ENCODE data around the gene C7orf57. TPM values are rescaled to one million over a fixed set of nuclear protein-coding genes. Genes with fewer than 3 reads are reported as not detected.
A peak's percentile ranks its signal among the peaks of the same experiment; 100 is the strongest.

Gene C7orf57
- total RNA-seq, 8 experiments from 2014 or later, result 0.22 to 9.1 (median 0.42) TPM; not detected in 4

DNA sequence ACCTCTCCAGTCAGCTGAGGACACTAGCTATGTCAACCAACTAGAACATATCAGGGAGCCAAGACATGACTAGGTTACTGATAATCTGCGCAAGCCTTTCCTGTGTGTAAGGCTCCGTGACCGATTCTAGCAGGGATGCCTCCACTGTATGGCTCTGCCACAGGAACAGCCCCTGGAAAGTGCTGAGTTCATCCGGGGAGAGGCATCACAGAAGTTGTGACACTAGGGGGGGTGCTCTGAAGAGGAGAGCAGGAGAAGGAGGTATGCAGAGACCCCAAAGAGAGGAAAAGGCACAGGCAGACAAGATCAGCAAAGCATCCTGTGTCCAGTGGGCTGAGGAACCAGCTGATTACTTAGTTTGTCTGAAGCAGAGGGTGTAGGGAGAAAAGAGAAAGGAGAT is 67.2 kb downstream of the C7orf57 start:
- Histone ChIP-seq H3K4me1 (replicated peaks in 1 of 2) (no peaks in the 10 kb centered on the region), H3K4me3 (no peak overlapping the region), H3K27ac (no peak overlapping the region)
- WGBS, 10 experiments, result 88 to 100% (median 94%) methylated on average over 3 to 4 of the region's 4 CpGs; no CpG with 5 or more reads in 4 of the 10 experiments
- ATAC-seq (replicated peaks in 6 of 8), result no peak
- in situ Hi-C loops (cut with MboI; ENCODE audit: low pct_unique_long_range_greater_than_20kb in 2 of 9, low sequenced_read_pairs in 9 of 9, unreplicated experiment in 9 of 9), result loop anchor here in 2 of 9 experiments (25.0 kb wide), 2 partner anchors 115 to 165 kb away; partner anchors contain the start of genes HUS1 (in 1 of the 2) and PKD1L1 (in 1 of the 2)

DNA sequence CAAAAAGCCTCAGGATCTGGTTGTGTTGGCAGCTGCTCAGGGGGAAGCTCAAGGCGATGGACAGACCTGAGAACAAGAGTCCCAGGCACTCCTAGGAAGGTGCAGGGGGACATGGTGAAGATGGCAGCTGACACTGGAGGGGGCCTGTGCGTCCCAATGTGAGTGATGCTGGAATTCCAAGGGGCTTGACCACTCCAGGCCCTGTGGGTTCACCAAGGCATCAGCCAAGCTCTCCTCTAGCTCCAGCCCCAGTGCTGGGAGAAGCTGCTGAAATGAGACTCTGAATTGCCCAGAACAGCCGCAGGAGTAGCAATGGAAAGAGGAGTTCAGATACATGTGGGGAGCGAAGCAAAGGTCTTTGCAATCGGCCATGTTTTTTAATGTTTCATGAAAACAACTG is 69.7 kb downstream of the C7orf57 start:
- WGBS, 10 experiments, result 83 to 100% (median 100%) methylated on average over 1 to 4 of the region's 5 CpGs; no CpG with 5 or more reads in 5 of the 10 experiments
- in situ Hi-C loops (cut with MboI; ENCODE audit: low pct_unique_long_range_greater_than_20kb in 2 of 9, low sequenced_read_pairs in 9 of 9, unreplicated experiment in 9 of 9), result loop anchor here in 2 of 9 experiments (25.0 kb wide), 2 partner anchors 118 to 168 kb away; partner anchors contain the start of genes HUS1 (in 1 of the 2) and PKD1L1 (in 1 of the 2)

DNA sequence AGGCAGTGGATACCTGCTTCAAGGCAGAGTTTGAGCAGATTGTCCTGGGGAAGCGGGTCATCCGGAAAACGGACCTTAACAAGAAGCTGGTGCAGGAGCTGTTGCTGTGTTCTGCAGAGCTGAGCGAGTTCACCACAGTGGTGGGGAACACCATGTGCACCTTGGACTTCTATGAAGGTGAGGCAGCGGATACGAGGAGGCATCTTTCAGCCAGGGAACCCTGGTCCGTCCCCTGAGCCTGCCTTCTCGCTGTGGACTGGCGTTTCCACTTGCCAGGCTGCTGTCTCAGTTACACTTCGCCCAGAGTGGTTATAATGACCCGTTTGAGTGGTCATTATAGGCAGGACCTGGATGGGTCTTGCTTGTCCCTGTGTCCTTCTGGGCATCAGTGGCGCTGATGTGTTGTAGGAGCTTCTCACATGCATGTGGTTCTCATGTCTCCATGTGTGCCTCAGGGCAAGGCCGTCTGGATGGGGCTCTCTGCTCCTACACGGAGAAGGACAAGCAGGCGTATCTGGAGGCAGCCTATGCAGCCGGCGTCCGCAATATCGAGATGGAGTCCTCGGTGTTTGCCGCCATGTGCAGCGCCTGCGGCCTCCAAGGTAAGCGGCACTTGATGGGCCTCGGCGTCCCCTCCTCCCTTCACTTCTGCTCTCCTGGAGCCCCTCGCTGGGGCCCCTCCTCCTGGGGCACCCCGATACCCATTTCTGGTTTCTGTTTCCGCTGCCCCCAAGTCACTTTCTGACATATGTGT is 71.7 kb downstream of the C7orf57 start:
- no peak overlapping the region for H3K27ac ChIP-seq
- in situ Hi-C loops (cut with MboI; ENCODE audit: low pct_unique_long_range_greater_than_20kb in 2 of 9, low sequenced_read_pairs in 9 of 9, unreplicated experiment in 9 of 9), result loop anchor here in 2 of 9 experiments (25.0 kb wide), 2 partner anchors 120 to 170 kb away; partner anchors contain the start of genes HUS1 (in 1 of the 2) and PKD1L1 (in 1 of the 2)
- no peak overlapping the region for H3K4me3 ChIP-seq
- WGBS, 10 experiments, result 83 to 100% (median 94%) methylated on average over 1 to 20 of the region's 29 CpGs; no CpG with 5 or more reads in 2 of the 10 experiments
- ATAC-seq (replicated peaks in 6 of 8), result no peak
- no peaks in the 10 kb centered on the region for H3K4me1 ChIP-seq (replicated peaks in 1 of 2)

More for the DNA sequence above, 69.7 kb downstream of the C7orf57 start:
- no peak overlapping the region for H3K4me3 ChIP-seq
- no peaks in the 10 kb centered on the region for H3K4me1 ChIP-seq (replicated peaks in 1 of 2)
- ATAC-seq (replicated peaks in 6 of 8), result no peak
- no peak overlapping the region for H3K27ac ChIP-seq

DNA sequence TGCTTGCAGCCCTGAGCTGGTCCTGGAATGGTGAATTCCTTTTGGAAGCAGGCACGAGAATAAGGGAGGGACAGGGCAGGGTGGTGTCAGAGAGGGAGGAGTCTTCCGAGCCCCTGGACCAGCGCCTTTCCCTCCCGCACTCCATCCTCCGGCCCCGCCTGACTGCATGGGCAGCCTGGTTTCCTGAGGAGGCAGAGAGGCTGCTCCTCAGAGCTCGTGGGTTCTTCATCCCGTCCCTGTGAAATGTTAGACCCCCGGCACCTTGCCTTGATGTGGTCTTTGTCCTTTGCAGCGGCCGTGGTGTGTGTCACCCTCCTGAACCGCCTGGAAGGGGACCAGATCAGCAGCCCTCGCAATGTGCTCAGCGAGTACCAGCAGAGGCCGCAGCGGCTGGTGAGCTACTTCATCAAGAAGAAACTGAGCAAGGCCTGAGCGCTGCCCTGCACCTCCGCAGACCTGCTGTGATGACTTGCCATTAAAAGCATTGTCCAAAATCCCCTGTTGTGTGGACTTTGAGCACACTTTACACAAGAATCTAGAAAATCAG is 72.7 kb downstream of the C7orf57 start:
- 76 to 100% (median 94%) methylated on average over 1 to 10 of the region's 18 CpGs; no CpG with 5 or more reads in 4 of the 10 experiments for WGBS, 10 experiments
- no peaks in the 10 kb centered on the region for H3K4me1 ChIP-seq (replicated peaks in 1 of 2)
- ATAC-seq (replicated peaks in 6 of 8), result no peak
- no peak overlapping the region for H3K4me3 ChIP-seq
- no peak overlapping the region for H3K27ac ChIP-seq
- in situ Hi-C loops (cut with MboI; ENCODE audit: low pct_unique_long_range_greater_than_20kb in 2 of 9, low sequenced_read_pairs in 9 of 9, unreplicated experiment in 9 of 9), result loop anchor here in 2 of 9 experiments (25.0 kb wide), 2 partner anchors 121 to 171 kb away; partner anchors contain the start of genes HUS1 (in 1 of the 2) and PKD1L1 (in 1 of the 2)

DNA sequence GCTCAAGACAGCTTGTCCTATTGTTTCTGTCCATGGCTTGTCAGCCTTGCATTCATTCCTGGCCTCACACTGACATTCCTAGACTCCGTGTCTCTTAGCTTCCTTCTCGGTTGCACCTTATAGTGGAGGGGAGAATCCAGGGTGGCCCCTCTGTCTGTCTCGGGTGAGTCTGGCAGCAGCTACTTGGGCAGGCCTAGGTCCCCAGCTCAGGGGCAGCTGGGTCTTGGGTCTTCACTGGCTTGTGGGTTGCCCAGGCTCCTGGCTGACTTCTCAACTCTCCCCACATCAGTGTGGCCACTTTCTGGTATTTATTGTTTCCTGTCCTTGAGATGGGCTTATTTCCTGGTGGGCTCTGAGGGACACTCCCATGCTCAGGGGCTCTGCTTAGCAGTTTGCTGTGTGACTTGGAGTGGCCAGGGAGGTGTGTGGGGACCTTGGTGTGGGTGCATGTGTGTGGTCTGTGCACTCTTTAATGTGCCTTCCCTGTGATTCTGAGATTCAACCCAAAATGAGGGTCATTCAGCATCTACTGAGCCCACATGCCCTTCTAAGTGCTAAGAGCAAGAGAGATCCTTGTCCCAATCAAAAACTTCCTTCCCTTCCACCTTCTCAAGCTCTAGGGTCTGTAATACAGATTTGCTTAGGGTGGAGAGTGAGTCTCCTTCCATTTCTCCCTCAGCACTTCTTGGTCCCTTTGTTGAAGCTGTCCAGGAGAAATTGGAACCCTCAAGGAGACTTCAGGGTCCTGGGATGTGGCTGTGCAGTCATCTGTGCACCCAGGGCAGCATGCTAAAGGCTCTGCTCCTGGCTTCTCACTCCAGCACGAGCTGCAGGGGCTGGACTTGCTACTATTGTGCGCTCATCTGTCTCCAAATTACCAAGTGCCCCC is 73.9 kb downstream of the C7orf57 start:
- H3K4me3 ChIP-seq, result no peak overlapping the region
- no peak overlapping the region for H3K27ac ChIP-seq
- no peaks in the 10 kb centered on the region for H3K4me1 ChIP-seq (replicated peaks in 1 of 2)
- in situ Hi-C loops (cut with MboI; ENCODE audit: low pct_unique_long_range_greater_than_20kb in 2 of 9, low sequenced_read_pairs in 9 of 9, unreplicated experiment in 9 of 9), result loop anchor here in 2 of 9 experiments (25.0 kb wide), 2 partner anchors 122 to 172 kb away; partner anchors contain the start of genes HUS1 (in 1 of the 2) and PKD1L1 (in 1 of the 2)
- WGBS, 10 experiments, result 70 to 100% (median 88%) methylated on average over 2 to 4 of the region's 5 CpGs; no CpG with 5 or more reads in 4 of the 10 experiments
- peak in 1 of 8 experiments; percentile 4 for ATAC-seq (replicated peaks in 6 of 8)

DNA sequence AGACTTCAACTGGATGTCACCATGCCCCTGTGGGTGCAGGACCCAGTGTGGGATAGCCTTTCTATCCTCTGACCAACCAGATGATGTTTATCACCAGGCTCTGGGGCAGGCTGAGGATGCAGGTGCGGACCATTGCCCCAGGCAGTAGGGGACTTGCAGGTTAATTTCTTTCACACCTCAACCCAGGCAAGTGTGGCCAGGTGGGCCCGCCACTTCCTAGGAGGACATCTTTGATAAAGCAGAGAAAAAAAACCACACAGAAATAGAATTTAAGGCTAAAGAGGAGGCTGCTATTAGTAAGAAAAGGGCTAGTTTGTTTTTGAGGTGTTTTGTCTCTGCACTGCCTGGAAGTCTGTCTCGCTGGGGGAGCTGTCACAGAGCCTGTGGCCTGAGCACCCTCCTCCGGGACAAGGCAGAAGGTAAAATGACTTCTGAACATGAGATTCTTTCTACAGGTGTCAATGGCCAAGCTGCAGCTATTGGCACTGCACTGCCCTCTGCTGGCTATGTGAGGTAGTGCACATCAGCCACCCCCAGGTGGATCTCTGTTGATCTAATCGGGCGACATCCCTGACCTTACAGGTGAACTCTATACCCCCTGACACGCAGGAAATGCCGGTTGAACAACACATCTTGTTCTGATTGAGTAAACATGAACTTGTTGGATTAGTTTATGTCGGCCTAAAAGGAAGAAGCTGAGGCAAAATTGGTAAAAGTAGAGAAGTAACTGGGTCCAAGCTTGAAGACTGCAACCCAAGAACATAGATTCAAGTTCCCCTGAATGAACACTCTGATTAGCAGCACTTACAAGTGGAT is 74.7 kb downstream of the C7orf57 start:
- ATAC-seq (replicated peaks in 6 of 8), result peak; percentile 12 to 75 (median 56)
- in situ Hi-C loops (cut with MboI; ENCODE audit: low pct_unique_long_range_greater_than_20kb in 2 of 9, low sequenced_read_pairs in 9 of 9, unreplicated experiment in 9 of 9), result loop anchor here in 2 of 9 experiments (25.0 kb wide), 2 partner anchors 123 to 173 kb away; partner anchors contain the start of genes HUS1 (in 1 of the 2) and PKD1L1 (in 1 of the 2)
- 4 to 43% (median 25%) methylated on average over 1 to 8 of the region's 9 CpGs; no CpG with 5 or more reads in 1 of the 10 experiments for WGBS, 10 experiments

DNA sequence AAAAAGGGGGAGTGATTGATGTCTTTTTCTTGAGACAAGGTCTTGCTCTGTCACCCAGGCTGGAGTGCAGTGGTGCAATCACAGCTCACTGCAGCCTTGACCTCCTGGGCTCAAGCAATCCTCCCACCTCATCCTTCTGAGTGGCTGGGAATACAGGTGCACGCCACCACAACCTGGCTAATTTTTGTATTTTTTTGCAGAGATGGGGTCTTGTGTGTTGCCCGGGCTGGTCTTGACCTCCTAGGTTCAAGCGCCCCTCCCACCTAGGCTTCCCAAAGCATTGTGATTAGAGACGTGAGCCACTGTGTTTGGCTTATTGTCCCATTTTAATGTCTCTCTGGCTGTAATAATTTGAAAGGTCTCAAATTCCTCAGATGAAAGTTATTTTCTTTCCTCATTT is 75.5 kb downstream of the C7orf57 start:
- in situ Hi-C loops (cut with MboI; ENCODE audit: low pct_unique_long_range_greater_than_20kb in 2 of 9, low sequenced_read_pairs in 9 of 9, unreplicated experiment in 9 of 9), result loop anchor here in 2 of 9 experiments (25.0 kb wide), 2 partner anchors 124 to 174 kb away; partner anchors contain the start of genes HUS1 (in 1 of the 2) and PKD1L1 (in 1 of the 2)
- H3K27ac ChIP-seq, result no peak overlapping the region
- no peaks in the 10 kb centered on the region for H3K4me1 ChIP-seq (replicated peaks in 1 of 2)
- WGBS, 10 experiments, result 40 to 100% (median 60%) methylated on average over 1 to 3 of the region's 4 CpGs; no CpG with 5 or more reads in 3 of the 10 experiments
- no peak overlapping the region for H3K4me3 ChIP-seq
- peak in 2 of 8 experiments; percentile 18 to 20 for ATAC-seq (replicated peaks in 6 of 8)

More for the DNA sequence above, 74.7 kb downstream of the C7orf57 start:
- H3K4me1 ChIP-seq (replicated peaks in 1 of 2), result no peaks in the 10 kb centered on the region
- no peak overlapping the region for H3K4me3 ChIP-seq
- no peak overlapping the region for H3K27ac ChIP-seq

Other genes starting within 250 kb of the C7orf57 start
- gene PKD1L1, start 87.1 kb upstream of the C7orf57 start, total RNA-seq, result 1 to 10 TPM in 1 of 8 experiments, under 1 TPM in 6, not detected in 1; 0.09 to 1.6 (median 0.32) TPM
- gene HUS1, start 55.9 kb upstream of the C7orf57 start, total RNA-seq, result 10 to 100 TPM; 11.1 to 27.4 (median 20.3) TPM
- gene SUN3, start 6.4 kb upstream of the C7orf57 start, total RNA-seq, result 1 to 10 TPM in 1 of 8 experiments, not detected in 7; 1.6 TPM
- 10 to 100 TPM in 7 of 8 experiments, 1 to 10 TPM in 1; 3.1 to 93.0 (median 26.4) TPM for gene UPP1, start 53.7 kb downstream of the C7orf57 start, total RNA-seq
- 10 to 100 TPM in 2 of 8 experiments, 1 to 10 TPM in 2, under 1 TPM in 4; 0.16 to 89.0 (median 1.0) TPM for gene ABCA13, start 135.9 kb downstream of the C7orf57 start, total RNA-seq